Left lung (tissue), 10 donors: Measurements from ENCODE around the gene SIRPA. TPM values are rescaled to one million over a fixed set of nuclear protein-coding genes. Genes with fewer than 3 reads are reported as not detected.

Source experiments
- ATAC-seq: fragments of 200-7000 bp; cut with Tn5 transposase; one replicate; pipeline ENCODE4 v1.9.1; 2020; ENCODE audit warnings: moderate library complexity
- DNase-seq, 4 donors: peaks; one replicate each; pipeline ENCODE4 v3.0.0-alpha.2; 2013 to 2020
- H3K27ac ChIP-seq, 2 donors: fragments of 200-600 bp; sonication (generic) in 1 of 2; one replicate each; pipeline versions ENCODE4 v1.5.0 to v1.8.0; 2020 to 2021
- H3K27me3 ChIP-seq, 2 donors: fragments of 200-600 bp; sonication (generic) in 1 of 2; one replicate each; pipeline versions ENCODE4 v1.5.0 to v1.8.0; 2020 to 2021
- H3K36me3 ChIP-seq, 2 donors: fragments of 200-600 bp; sonication (generic) in 1 of 2; one replicate each; pipeline versions ENCODE4 v1.5.0 to v1.8.0; 2020 to 2021
- H3K4me1 ChIP-seq, 2 donors: fragments of 200-600 bp; one replicate each; pipeline ENCODE4 v1.8.0; 2021
- H3K4me3 ChIP-seq, 2 donors: fragments of 200-600 bp; sonication (generic) in 1 of 2; one replicate each; pipeline versions ENCODE4 v1.5.0 to v1.8.0; 2020 to 2021; ENCODE audit warnings: mild to moderate bottlenecking in 1 of 2
- H3K9me3 ChIP-seq, 2 donors: fragments of 200-600 bp; sonication (generic) in 1 of 2; one replicate each; pipeline versions ENCODE4 v1.5.0 to v1.8.0; 2020 to 2021
- intact Hi-C, 2 donors: fragments of 100-400 bp; cut with DNase I; formaldehyde crosslinking; loops; one replicate each; pipeline versions ENCODE4 v1.11.2 to v1.14.2; 2022
- polyA plus RNA-seq, 6 donors: library from polyadenylated mRNA; unstranded; fragments of 120-200 nt; gene quantifications; one replicate each; pipeline ENCODE4 v1.2.1, GENCODE V29; 2013; ENCODE audit not compliant: insufficient read length in 6 of 6
- total RNA-seq, 2 donors: library from RNA; stranded (reverse); fragmentation: NEBNext Ultra II Directional; extraction: Animal tissue kit (Norgen Biotek cat#: 25700); gene quantifications; one replicate each; pipeline ENCODE4 v1.2.1, GENCODE V29; 2021
- TF ChIP-seq, protein P1 (sequence below), 2 donors: fragments of 200-600 bp; sonication (generic) in 1 of 2; IDR thresholded peaks; one replicate each; pipeline versions ENCODE4 v1.5.0 to v1.8.0; 2021; ENCODE audit warnings: antibody characterized with exemption in 2 of 2
- donor health status: DM: no; HTN: yes; CAD: no.
- donor health status: DM: no; HTN: no; CAD: no.

Gene SIRPA
- total and polyA plus RNA-seq, 8 donors, result 9.8 to 102 (median 12.4) TPM

- H3K4me1 ChIP-seq, result peaks cover 0 to 27% of the 10 kb centered on the region in 2 donors
- intact Hi-C loops, result no loop called here
- H3K27ac ChIP-seq, result no peak overlapping the region
- no peaks in the 10 kb centered on the region for H3K9me3 ChIP-seq
- ATAC-seq (peak; percentile 15), DNase-seq (no peak)
- H3K27me3 ChIP-seq, result peaks cover 0 to 61% of the 10 kb centered on the region in 2 donors
- H3K4me3 ChIP-seq, result no peak overlapping the region
- TF ChIP-seq, protein P1, sequence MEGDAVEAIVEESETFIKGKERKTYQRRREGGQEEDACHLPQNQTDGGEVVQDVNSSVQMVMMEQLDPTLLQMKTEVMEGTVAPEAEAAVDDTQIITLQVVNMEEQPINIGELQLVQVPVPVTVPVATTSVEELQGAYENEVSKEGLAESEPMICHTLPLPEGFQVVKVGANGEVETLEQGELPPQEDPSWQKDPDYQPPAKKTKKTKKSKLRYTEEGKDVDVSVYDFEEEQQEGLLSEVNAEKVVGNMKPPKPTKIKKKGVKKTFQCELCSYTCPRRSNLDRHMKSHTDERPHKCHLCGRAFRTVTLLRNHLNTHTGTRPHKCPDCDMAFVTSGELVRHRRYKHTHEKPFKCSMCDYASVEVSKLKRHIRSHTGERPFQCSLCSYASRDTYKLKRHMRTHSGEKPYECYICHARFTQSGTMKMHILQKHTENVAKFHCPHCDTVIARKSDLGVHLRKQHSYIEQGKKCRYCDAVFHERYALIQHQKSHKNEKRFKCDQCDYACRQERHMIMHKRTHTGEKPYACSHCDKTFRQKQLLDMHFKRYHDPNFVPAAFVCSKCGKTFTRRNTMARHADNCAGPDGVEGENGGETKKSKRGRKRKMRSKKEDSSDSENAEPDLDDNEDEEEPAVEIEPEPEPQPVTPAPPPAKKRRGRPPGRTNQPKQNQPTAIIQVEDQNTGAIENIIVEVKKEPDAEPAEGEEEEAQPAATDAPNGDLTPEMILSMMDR (IDR thresholded peaks at IDR 0.05), result no peak
- no peaks in the 10 kb centered on the region for H3K36me3 ChIP-seq
These were observed 34.8 kb upstream of the SIRPA start for GRCh38 chr20:1860446-1860845.

- DNase-seq, result peak in 1 of 4 donors; percentile 9
- intact Hi-C loops, result no loop called here
- TF ChIP-seq, protein P1 (IDR thresholded peaks at IDR 0.05), result no peak
- H3K4me1 ChIP-seq, result peaks cover 0 to 27% of the 10 kb centered on the region in 2 donors
- H3K27me3 ChIP-seq, result peaks cover 0 to 55% of the 10 kb centered on the region in 2 donors
- H3K36me3 ChIP-seq, result no peaks in the 10 kb centered on the region
- H3K4me3 ChIP-seq, result no peak overlapping the region
- peak overlapping the region in 1 of 2 donors; percentile 8 for H3K27ac ChIP-seq
- no peak for ATAC-seq
- no peaks in the 10 kb centered on the region for H3K9me3 ChIP-seq
These were observed 33.7 kb upstream of the SIRPA start for GRCh38 chr20:1861347-1861976.

GRCh38 chr20:1861996-1862662 is 33.1 kb upstream of the SIRPA start:
- Histone ChIP-seq H3K36me3 (no peaks in the 10 kb centered on the region), H3K27ac (peak overlapping the region in 1 of 2 donors; percentile 8), H3K4me1 (peaks cover 0 to 23% of the 10 kb centered on the region in 2 donors), H3K4me3 (no peak overlapping the region), H3K9me3 (no peaks in the 10 kb centered on the region), H3K27me3 (peaks cover 0 to 52% of the 10 kb centered on the region in 2 donors)
- intact Hi-C loops, result no loop called here
- ATAC-seq, result no peak
- no peak for DNase-seq
- TF ChIP-seq, protein P1 (IDR thresholded peaks at IDR 0.05), result no peak

GRCh38 chr20:1862663-1863053 is 32.5 kb upstream of the SIRPA start:
- Histone ChIP-seq H3K27me3 (peaks cover 0 to 52% of the 10 kb centered on the region in 2 donors), H3K36me3 (no peaks in the 10 kb centered on the region), H3K9me3 (no peaks in the 10 kb centered on the region), H3K4me1 (peaks cover 0 to 22% of the 10 kb centered on the region in 2 donors), H3K4me3 (no peak overlapping the region), H3K27ac (no peak overlapping the region)
- ATAC-seq (no peak), DNase-seq (no peak)
- TF ChIP-seq, protein P1 (IDR thresholded peaks at IDR 0.05), result no peak
- intact Hi-C loops, result no loop called here

DNA sequence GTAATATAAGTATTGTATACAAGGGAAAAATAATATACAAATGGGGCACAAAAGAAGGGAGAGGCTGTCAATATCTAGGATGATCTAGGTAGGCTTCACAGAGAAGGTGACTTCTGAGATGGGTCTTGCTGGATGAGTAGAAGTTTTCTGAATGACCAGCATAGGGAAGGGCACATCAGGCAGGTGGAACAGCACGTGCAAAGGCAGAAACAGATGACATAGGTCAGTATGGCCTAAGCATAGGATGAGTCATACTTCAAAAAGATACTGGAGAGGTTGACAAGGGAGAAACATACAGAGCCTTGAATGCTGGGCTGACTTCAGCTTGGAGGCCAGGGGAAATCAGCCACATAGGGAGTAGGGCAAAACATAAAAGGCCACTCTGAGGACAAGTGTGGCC is 31.9 kb upstream of the SIRPA start:
- Histone ChIP-seq H3K4me3 (no peak overlapping the region), H3K27me3 (peaks cover 0 to 57% of the 10 kb centered on the region in 2 donors), H3K9me3 (no peaks in the 10 kb centered on the region), H3K4me1 (peaks cover 0 to 18% of the 10 kb centered on the region in 2 donors), H3K27ac (no peak overlapping the region), H3K36me3 (no peaks in the 10 kb centered on the region)
- intact Hi-C loops, result no loop called here
- DNase-seq (no peak), ATAC-seq (no peak)
- TF ChIP-seq, protein P1 (IDR thresholded peaks at IDR 0.05), result no peak
